Bronchial epithelial cell (primary cell): ENCODE results near the gene IFITM1. TPM values are rescaled to one million over a fixed set of nuclear protein-coding genes. Genes with fewer than 3 reads are reported as not detected.
"Not testable (repeated sequence)": the region's sequence is repeated elsewhere in the genome, so short reads cannot be mapped to it uniquely, and the experiment has no call there.

Experiments used
- DNase-seq: peaks from one replicate; pipeline ENCODE4 v3.0.0-alpha.2; 2010; ENCODE audit warnings: low read depth
- FAIRE-seq: peaks from 2 replicates; lab custom pipeline; 2011; peaks lifted over from hg19 to GRCh38; lab: Jason Lieb, UNC
- H3K27me3 ChIP-seq: 2 replicates; pipeline ENCODE4 v1.5.1; 2011; ENCODE audit warnings: low read length; ENCODE audit not compliant: control insufficient read depth, insufficient read depth
- H3K36me3 ChIP-seq: 2 replicates; pipeline ENCODE4 v1.5.1; 2011; ENCODE audit warnings: low read length; ENCODE audit not compliant: control insufficient read depth, insufficient read depth
- H3K4me3 ChIP-seq: 2 replicates; pipeline ENCODE4 v1.5.1; 2011; ENCODE audit warnings: mild to moderate bottlenecking, low read depth, low read length, control low read depth
- total RNA-seq: library from RNA; depleted of rRNA; stranded (reverse); fragments of >200 nt; gene quantifications from 2 replicates; pipeline ENCODE4 v1.2.1, GENCODE V29; 2014
- TF ChIP-seq, protein P1 (sequence below): IDR thresholded peaks from 2 replicates; pipeline ENCODE4 v1.5.1; 2011; ENCODE audit warnings: mild to moderate bottlenecking, moderate library complexity, low read length, control low read depth, inconsistent platforms; ENCODE audit not compliant: insufficient read depth, severe bottlenecking

Gene IFITM1
- total RNA-seq, 1 donor from 2014 or later: 1.8 TPM

DNA sequence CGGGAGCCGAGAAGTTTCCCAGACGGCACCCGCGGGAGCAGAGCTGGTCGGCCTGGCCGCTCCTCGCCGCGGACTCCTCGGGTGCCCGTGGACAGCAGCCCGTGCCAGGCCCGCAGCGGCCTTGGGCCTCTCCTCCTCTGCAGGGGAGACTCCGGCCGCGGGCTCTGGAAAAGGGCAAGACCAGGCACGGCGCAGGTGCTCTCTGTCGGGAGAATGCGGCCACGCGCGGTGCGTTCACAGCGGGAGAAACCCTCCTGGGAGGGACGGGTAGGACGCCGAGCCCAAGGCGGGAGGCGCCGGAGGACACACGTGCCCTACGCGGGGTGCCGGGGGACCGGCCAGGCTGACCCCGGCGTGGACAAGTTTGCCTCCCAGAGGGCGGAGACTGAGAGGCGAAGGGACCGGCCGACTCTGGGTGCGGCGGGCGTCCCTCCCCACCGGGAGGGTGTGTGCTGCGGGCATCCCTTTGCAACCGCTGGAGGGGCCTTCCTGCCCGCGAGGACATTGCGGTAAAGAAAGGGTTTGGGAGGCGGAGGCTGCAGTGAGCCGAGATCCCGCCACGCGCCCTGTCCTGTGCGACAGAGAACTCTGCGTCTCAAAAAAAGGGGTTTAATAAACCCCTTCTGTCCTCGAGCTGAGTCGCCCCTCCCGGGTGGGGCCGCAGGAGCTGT, 2.3 kb downstream of the IFITM1 start:
- H3K4me3 ChIP-seq: peak overlapping the region; percentile 22
- no peaks in the 10 kb centered on the region for H3K36me3 ChIP-seq
- TF ChIP-seq, protein P1, sequence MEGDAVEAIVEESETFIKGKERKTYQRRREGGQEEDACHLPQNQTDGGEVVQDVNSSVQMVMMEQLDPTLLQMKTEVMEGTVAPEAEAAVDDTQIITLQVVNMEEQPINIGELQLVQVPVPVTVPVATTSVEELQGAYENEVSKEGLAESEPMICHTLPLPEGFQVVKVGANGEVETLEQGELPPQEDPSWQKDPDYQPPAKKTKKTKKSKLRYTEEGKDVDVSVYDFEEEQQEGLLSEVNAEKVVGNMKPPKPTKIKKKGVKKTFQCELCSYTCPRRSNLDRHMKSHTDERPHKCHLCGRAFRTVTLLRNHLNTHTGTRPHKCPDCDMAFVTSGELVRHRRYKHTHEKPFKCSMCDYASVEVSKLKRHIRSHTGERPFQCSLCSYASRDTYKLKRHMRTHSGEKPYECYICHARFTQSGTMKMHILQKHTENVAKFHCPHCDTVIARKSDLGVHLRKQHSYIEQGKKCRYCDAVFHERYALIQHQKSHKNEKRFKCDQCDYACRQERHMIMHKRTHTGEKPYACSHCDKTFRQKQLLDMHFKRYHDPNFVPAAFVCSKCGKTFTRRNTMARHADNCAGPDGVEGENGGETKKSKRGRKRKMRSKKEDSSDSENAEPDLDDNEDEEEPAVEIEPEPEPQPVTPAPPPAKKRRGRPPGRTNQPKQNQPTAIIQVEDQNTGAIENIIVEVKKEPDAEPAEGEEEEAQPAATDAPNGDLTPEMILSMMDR: no peak
- peaks cover 2% of the 10 kb centered on the region for H3K27me3 ChIP-seq
- FAIRE-seq (no peak), DNase-seq (no peak)

DNA sequence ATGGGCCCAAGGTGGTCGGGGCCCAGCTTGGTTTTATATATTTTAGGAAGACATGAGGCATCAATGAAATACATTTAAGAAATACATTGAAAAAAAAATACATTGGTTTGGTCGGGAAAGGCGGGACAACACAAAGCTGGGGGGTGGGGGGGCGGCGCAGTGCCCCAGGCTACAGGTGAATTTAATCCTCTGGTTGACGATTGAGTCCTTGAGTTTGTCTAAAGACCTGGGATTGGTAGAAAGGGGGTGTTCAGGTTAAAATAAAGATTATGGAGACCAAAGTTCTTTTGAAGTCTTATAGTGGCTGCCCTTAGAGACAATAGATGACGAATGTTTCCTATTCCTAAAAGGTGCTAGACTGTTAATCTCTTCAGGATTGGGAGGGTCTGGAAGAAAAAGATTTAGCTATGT, 3.1 kb downstream of the IFITM1 start:
- Histone ChIP-seq H3K27me3 (peaks cover 2% of the 10 kb centered on the region), H3K4me3 (no peak overlapping the region), H3K36me3 (no peaks in the 10 kb centered on the region)
- TF ChIP-seq, protein P1: no peak
- DNase-seq (no peak), FAIRE-seq (no peak)

DNA sequence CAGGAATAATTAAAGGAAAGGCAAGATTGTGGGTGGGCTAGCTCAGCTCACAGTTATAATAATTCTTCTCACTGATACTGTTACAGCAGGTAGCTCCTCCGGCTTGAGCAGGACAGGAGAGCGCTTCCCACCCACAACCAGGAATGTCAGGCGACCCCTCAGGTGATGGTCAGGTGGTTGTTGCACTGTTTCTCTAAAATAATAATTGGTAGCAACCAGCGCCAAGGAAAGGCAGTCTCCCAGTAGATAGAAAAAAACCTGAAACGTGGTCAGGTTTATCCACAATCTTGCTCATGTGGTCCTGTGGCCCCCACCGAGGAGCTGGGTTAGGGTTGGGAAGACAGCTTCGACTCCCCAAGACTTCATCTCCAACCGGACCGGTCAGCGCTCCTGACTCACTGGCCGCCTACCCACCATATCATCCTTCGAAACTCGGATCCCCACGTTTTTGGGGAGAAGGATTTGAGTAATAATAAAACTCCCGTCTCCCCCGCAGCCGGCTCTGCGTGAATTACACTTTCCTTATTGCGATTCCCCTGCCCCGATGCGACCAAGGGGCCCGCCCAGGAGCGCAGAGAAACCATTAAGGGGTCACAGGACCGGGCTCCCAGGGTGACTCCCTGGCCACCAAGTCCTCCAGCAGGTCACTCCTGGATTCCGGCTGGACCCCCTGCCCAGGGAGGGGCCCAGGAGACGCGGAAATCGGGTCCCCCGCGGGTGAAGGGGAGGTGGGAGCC, 4.0 kb downstream of the IFITM1 start:
- not testable (repeated sequence) for H3K4me3 ChIP-seq, H3K36me3 ChIP-seq, DNase-seq, H3K27me3 ChIP-seq, FAIRE-seq

DNA sequence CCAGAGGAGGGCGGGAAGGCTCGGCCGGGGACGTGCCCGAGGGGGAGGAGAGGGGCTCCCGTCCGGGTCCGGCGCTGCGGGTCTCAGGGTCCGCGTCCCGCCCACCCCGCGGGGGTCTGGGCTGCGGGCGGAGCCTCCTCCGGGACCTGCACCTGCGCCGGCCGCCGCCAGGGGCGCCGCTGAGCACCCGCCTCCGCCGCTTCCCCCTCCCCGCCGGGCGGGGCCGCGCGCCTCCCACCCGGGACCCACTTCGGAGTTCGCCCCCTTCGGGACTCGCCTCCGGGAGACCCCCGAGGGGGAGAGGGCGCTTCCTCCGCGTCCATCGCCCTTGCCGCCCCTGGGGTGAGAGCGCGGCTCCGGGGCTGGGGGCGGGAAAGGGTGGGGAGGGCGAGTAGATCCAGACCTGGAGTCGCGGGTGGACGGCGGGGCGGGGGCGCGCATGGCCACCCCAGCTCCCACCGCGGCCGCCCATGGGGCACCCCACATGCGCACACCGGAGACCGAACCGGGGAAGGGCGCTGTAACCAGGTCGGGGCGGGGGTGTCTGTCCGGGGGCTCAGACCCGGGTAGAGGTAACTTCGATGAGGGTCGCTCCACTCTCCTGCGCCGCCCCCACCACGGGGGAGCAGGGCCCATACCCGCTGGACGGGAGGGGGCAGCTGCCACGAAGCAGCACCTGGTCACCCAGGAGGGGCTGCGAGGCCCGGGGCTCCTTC, 4.7 kb downstream of the IFITM1 start:
- not testable (repeated sequence) for FAIRE-seq, H3K27me3 ChIP-seq, H3K36me3 ChIP-seq, DNase-seq
- peak overlapping the region; percentile 35 for H3K4me3 ChIP-seq

DNA sequence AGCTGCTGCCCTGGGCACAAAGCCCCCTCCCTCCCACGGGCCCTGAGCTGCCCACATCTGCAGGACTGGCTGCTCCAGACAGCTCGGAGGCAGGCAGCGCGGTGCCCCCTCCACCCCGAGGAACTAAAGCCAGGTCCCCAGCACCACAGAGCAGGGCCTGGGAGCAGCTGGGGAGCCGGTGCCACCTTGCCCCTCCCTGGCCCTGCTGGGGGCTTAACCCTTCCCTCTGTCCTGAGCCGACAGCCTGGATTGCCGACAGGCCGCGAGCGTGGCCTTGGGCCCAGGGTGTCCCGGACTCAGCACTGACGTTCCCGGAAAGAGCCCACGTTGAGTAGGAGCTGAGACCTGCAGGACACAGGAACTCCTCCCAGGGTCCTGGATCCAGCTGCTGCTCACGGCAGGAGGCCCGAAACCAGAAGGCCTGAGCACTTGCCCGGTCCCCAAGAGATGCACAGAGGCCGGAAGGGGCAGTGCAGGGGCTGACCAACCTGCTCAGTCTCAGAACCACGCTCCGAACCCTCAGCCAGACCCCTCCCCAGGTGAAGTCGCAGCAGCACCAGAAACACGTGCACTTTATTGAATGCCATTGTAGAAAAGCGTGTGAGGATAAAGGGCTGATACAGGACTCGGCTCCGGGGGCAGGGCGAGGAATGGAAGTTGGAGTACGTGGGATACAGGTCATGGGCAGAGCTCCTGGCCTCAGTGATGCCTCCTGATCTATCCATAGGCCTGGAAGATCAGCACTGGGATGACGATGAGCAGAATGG, 5.5 kb downstream of the IFITM1 start:
- H3K4me3 ChIP-seq: peak overlapping the region; percentile 35
- FAIRE-seq, DNase-seq: not testable (repeated sequence)

DNA sequence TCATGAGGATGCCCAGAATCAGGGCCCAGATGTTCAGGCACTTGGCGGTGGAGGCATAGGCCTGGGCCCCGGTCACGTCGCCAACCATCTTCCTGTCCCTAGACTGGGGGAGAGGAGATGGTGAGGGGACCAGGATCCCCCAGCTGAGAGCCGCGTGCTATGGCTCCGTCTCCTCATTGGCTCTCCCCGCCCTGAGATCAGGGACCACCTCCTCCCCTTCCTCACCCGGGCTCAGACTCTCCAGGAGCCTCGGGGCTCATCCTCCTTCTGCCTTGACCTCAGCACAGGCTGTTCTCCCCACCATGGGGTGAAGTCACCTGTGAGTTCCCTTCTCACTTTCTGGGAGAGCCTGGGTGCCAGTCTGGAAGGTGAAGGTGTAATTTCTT, 6.0 kb downstream of the IFITM1 start:
- H3K36me3 ChIP-seq, DNase-seq, H3K27me3 ChIP-seq, FAIRE-seq: not testable (repeated sequence)
- peak overlapping the region; percentile 35 for H3K4me3 ChIP-seq

More for the DNA sequence above, 5.5 kb downstream of the IFITM1 start:
- not testable (repeated sequence) for H3K27me3 ChIP-seq, H3K36me3 ChIP-seq

DNA sequence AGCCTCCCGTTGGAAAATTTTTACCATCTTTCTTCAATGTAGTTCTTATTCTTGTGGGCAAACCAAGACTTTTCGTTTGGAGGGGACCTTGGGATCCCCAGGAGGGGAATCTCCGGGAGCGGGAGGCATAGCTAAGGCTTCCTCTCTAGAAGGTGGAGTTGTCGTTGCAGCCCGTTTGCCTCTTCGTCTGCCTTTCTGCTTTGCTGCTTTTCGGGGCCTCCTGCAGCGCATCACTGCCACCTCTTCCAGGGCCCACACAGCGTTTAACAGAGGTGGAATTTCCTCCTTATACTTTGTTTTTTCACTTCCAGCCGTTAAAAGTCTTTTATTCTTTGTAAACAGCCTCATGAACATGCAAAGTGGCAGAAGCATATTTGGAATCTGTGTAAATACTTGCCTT, 10.3 kb downstream of the IFITM1 start:
- DNase-seq (no peak), FAIRE-seq (no peak)
- H3K36me3 ChIP-seq: no peaks in the 10 kb centered on the region
- TF ChIP-seq, protein P1: no peak
- H3K27me3 ChIP-seq: no peaks in the 10 kb centered on the region
- H3K4me3 ChIP-seq: no peak overlapping the region

DNA sequence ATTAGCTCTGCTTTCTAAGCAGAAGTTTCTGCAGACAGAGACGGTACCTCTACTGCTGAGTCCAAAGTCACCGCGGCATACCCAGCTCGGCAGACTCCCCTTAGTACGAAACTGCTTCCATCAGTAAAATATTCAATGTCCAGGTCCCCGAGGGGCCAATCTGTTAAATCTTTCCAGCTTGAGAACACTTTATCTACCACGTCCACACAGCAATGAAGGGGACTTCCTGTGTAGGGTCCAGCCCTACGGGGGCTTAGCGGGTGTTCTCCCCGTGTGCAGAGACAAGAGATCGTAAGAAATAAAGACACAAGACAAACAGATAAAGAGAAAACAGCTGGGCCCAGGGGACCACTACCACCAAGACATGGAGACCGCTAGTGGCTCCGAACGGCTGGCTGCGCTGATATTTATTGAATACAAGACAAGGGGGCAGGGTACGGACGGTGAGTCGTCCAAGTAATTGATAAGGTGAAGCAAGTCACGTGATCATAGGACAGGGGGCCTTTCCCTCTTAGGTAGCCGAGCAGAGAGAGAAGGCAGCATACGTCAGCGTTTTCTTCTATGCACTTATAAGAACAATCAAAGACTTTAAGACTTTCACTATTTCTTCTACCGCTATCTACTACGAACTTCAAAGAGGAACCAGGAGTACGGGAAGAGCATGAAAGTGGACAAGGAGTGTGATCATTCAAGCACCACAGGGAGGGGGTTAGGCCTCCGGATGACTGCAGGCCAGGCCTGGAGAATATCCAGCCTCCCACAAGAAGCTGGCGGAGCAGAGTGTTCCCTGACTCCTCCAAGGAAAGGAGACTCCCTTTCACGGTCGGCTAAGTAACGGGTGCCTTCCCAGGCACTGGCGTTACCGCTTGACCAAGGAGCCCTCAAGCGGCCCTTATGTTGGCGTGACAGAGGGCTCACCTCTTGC, 11.0 kb downstream of the IFITM1 start:
- not testable (repeated sequence) for H3K4me3 ChIP-seq, H3K36me3 ChIP-seq, DNase-seq, H3K27me3 ChIP-seq, FAIRE-seq
